Endothelial cell of umbilical vein (primary cell): ENCODE results near the gene HBEGF.

Experiments used
- EZH2 ChIP-seq: IDR thresholded peaks from 2 replicates; pipeline ENCODE4 v1.6.1; 2012; ENCODE audit warnings: borderline replicate concordance, low read depth, mild to moderate bottlenecking, moderate library complexity, low read length, inconsistent platforms; ENCODE audit not compliant: severe bottlenecking
- JUN ChIP-seq: IDR thresholded peaks from 2 replicates; pipeline ENCODE4 v1.6.1; 2011; ENCODE audit warnings: borderline replicate concordance, low read depth; ENCODE audit not compliant: insufficient read length, insufficient read depth
- POLR2A ChIP-seq: IDR thresholded peaks from 2 replicates; pipeline ENCODE4 v1.6.1; 2012; ENCODE audit warnings: low read depth, mild to moderate bottlenecking, control low read depth, low read length
- POLR2AphosphoS5 ChIP-seq: IDR thresholded peaks from 2 replicates; pipeline ENCODE4 v1.6.1; 2012; ENCODE audit warnings: low read depth, mild to moderate bottlenecking, control low read depth, low read length, moderate library complexity; ENCODE audit not compliant: insufficient read depth
- TF ChIP-seq, protein P1 (sequence below), 2 donors: IDR thresholded peaks; 1 replicate in 1 of 2; 2 replicates in 1 of 2; pipeline ENCODE4 v1.5.1; 2011; ENCODE audit warnings: low read length in 2 of 2, mild to moderate bottlenecking in 2 of 2, moderate library complexity in 2 of 2, control low read depth in 1 of 2, inconsistent platforms in 1 of 2, low read depth in 1 of 2; ENCODE audit not compliant: insufficient read depth in 1 of 2; ENCODE audit errors: extremely low read depth in 1 of 2
- TF ChIP-seq, protein P2 (sequence below): IDR thresholded peaks from 2 replicates; pipeline ENCODE4 v1.6.1; 2011; ENCODE audit not compliant: insufficient read depth, insufficient read length

DNA sequence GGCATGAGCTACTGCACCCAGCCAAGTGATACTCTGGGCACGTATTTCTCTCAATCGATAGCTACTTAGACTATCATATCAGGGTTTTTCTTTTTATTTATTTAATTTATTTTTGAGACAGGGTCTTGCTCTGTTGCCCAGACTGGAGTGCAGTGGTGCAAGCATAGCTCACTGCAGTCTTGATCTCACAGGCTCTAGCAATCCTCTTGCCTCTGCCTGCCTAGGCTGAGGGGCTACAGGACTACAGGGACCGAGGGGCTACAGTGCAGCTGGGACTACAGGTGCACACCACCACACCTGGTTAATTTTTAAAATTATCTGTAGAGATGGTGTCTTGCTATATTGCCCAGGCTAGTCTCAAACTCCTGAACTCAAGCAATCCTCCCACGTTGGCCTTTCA, 34.9 kb upstream of the HBEGF start:
- TF ChIP-seq, protein P1, sequence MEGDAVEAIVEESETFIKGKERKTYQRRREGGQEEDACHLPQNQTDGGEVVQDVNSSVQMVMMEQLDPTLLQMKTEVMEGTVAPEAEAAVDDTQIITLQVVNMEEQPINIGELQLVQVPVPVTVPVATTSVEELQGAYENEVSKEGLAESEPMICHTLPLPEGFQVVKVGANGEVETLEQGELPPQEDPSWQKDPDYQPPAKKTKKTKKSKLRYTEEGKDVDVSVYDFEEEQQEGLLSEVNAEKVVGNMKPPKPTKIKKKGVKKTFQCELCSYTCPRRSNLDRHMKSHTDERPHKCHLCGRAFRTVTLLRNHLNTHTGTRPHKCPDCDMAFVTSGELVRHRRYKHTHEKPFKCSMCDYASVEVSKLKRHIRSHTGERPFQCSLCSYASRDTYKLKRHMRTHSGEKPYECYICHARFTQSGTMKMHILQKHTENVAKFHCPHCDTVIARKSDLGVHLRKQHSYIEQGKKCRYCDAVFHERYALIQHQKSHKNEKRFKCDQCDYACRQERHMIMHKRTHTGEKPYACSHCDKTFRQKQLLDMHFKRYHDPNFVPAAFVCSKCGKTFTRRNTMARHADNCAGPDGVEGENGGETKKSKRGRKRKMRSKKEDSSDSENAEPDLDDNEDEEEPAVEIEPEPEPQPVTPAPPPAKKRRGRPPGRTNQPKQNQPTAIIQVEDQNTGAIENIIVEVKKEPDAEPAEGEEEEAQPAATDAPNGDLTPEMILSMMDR (IDR thresholded peaks at IDR 0.05; ENCODE audit: extremely low read depth in 1 of 2, insufficient read depth in 1 of 2, low read depth in 1 of 2, low read length in 2 of 2): no peak
- TF ChIP-seq EZH2: no peak
- no peak for TF ChIP-seq POLR2AphosphoS5
- no peak for TF ChIP-seq JUN
- TF ChIP-seq, protein P2, sequence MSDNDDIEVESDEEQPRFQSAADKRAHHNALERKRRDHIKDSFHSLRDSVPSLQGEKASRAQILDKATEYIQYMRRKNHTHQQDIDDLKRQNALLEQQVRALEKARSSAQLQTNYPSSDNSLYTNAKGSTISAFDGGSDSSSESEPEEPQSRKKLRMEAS: no peak
- no peak for TF ChIP-seq POLR2A
